Epithelial cell of proximal tubule (primary cell): ENCODE results near the gene P2RX5. TPM values are rescaled to one million over a fixed set of nuclear protein-coding genes. Genes with fewer than 3 reads are reported as not detected.

Experiments
- DNase-seq: peaks from one replicate; pipeline ENCODE4 v3.0.0-alpha.2; 2011; ENCODE audit warnings: low read depth
- H3K4me3 ChIP-seq: 2 replicates; pipeline ENCODE4 v1.5.1; 2011; ENCODE audit warnings: low read depth, mild to moderate bottlenecking, low read length
- total RNA-seq: library from RNA; depleted of rRNA; stranded (reverse); fragments of >200 nt; gene quantifications from 2 replicates; pipeline ENCODE4 v1.2.3, GENCODE V29; 2015
- TF ChIP-seq, protein P1 (sequence below): conservative IDR thresholded peaks from 2 replicates; pipeline ENCODE4 v1.5.1; 2012; ENCODE audit warnings: low read depth, mild to moderate bottlenecking, low read length

P2RX5 gene
- total RNA-seq, 1 donor from 2014 or later: 4.8 TPM

DNA sequence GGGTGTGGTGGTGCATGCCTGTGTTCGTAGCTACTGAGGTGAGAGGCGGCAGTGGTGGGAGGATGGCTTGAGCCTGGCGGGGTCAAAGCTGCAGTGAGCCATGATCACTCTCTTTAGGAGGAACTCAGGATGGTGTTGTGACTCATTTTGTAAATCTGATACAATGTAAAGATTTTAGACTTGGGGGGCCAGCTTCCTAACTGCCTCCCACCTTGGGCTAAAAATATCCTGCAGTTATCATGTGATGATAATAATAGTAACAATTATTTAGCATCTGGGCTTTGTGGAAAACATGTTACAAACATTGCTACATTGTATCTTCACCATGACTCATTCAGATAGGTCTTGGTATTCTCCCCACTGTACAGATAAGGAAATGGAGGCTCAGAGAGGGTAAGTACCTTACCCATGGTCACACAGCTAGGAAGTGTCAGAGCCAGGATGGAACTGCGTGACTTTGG lies 52.0 kb downstream of the P2RX5 start:
- H3K4me3 ChIP-seq: no peak overlapping the region
- TF ChIP-seq, protein P1, sequence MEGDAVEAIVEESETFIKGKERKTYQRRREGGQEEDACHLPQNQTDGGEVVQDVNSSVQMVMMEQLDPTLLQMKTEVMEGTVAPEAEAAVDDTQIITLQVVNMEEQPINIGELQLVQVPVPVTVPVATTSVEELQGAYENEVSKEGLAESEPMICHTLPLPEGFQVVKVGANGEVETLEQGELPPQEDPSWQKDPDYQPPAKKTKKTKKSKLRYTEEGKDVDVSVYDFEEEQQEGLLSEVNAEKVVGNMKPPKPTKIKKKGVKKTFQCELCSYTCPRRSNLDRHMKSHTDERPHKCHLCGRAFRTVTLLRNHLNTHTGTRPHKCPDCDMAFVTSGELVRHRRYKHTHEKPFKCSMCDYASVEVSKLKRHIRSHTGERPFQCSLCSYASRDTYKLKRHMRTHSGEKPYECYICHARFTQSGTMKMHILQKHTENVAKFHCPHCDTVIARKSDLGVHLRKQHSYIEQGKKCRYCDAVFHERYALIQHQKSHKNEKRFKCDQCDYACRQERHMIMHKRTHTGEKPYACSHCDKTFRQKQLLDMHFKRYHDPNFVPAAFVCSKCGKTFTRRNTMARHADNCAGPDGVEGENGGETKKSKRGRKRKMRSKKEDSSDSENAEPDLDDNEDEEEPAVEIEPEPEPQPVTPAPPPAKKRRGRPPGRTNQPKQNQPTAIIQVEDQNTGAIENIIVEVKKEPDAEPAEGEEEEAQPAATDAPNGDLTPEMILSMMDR: no peak
- no peak for DNase-seq

DNA sequence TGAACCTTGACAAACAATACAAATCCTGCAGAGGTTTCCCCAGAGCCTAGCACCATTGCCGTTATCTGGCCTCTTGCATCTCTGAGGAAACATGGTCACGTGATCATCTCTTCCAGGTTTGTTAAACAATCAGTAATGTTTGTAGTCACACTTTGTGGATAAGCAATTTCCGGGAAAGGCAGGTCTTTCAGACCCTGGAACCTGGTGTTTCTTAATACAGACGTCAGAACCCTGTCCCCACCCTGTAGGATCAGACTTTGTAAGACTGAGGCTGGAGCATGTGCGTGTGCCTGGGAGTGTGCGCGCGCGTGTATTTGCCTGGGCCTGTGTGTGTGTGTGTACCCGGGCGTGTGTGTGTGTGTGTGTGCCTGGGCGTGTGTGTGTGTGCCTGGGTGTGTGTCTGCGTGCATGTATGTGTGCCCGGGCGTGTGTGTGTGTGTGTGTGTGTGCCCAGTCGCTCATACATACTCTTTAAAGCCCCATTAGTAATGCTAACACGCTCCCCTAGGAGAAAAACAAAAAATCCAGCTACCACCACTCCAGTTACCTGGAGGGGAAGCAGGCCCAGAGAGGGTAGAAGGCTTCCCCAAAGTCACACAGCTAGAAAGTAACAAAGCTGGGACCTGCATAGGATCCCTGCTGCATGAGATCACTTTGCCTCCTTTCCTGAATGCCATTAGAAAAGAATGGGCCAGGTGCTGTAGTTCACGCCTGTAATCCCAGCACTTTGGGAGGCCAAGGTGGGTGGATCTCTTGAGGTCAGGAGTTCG lies 54.1 kb downstream of the P2RX5 start:
- DNase-seq: peak; percentile 67
- no peak overlapping the region for H3K4me3 ChIP-seq
- TF ChIP-seq, protein P1: no peak

DNA sequence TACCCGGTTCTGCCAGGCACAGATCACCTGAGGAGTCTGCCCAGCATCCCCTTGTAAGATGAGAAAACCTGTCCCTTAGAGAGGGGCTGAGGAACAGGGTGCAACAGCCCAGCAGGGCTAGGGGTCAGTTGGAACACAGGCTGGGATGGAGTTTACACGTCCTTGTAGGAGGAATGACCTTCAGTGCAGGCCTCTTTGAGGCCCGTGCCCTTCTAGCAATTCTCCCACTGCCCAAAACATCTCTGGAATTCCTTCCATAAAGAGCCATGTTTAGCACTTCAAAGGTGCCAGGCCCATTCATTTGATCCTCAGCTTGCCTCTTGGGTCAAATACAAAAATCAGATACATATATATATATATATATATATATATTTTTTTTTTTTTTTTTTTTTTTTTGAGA lies 54.9 kb downstream of the P2RX5 start:
- DNase-seq: no peak
- no peak overlapping the region for H3K4me3 ChIP-seq
- TF ChIP-seq, protein P1: no peak

DNA sequence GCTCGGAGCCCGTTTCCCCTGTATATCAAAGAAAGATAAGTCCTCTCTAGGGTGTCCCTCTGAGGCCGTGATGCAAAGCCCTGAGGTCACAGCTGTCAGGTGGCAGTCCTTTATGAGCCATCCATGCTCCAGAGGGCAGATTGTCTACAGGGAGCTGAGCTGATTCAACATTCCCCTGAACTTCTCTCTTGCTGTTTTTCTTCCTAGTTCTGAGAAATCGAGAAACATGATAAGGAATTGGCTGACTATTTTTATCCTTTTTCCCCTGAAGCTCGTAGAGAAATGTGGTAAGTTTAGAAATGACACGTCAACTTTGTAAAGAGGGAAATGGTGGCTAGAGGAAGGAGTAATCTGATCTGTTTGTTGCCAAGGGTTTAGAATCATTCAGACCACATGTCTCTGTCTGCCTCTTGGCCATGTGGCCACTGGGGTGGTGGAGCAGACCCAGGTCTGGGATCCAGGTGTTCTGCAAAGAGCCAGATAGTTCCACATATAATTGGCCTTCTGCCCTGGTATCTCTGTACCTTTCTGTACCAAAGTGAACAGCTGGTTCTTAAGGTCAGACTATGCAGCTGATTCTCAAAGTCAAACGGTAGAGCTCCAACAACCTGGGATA lies 55.9 kb downstream of the P2RX5 start:
- DNase-seq: no peak
- TF ChIP-seq, protein P1: no peak
- H3K4me3 ChIP-seq: no peak overlapping the region

DNA sequence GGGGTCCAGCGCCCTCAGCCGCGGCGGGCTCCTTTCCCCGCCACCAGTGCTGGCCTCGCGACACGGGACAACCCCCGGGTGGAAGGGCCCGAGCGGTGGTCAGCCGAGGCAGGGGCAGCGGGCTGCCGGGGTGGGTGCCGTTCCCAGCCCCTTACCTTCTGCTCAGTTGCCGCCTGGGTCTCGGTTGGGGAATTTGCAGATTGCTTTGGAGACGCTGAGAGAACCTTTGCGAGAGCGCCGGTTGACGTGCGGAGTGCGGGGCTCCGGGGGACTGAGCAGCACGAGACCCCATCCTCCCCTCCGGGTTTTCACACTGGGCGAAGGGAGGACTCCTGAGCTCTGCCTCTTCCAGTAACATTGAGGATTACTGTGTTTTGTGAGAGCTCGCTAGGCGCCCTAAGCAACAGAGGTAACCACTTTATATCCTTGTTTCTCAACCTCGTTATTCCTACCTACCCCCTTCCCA lies 59.0 kb downstream of the P2RX5 start:
- TF ChIP-seq, protein P1: no peak
- no peak for DNase-seq
- peak overlapping the region; percentile 96 for H3K4me3 ChIP-seq

DNA sequence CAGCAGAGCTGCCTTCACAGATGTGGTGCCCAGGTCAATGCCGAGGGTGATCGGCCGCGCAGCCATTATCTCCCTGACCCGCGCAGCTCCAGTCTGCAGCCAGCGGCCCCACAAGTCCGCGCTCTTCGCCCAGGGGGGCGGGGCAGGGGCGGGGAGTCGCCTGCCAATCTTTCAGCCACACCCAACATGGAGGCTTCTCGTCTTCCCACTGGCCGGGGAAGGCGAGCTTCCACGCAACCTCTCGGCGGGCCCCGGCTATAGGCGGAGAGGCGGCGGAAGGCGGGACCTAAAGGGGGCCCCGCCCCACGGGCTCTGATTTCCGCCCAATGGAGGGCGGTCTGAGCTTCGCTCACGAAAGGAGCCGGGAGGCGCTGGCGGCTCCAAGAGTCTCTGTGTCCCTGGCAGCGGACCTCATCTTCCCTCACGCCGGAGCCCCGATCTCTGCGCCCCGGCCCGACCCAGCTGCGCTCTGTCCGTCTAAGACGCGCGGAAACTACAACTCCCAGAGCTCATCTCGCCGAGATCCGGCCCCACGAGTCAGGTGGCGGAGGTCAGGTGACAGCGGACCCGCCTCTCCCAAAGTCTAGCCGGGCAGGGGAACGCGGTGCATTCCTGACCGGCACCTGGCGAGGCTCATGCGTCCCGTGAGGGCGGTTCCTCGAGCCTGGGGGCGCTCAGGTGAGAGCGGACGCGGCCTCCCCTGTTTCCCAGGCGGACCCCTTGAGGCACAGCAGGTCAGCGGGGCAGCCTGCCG lies 59.6 kb downstream of the P2RX5 start, which contains the start of the genes CTNS and SHPK:
TSS of gene CTNS (plus strand) at position 607 of the 754 bp plus-strand sequence. CDS start 3,447 bp downstream, outside the sequence.
TSS of gene SHPK (minus strand) at position 97 of the 754 bp plus-strand sequence. CDS start at position 66, 31 bp downstream.
- TF ChIP-seq, protein P1: no peak
- peak within 1 kb of the TSS; percentile 96 for H3K4me3 ChIP-seq
- no peak for DNase-seq
